CD4-positive, alpha-beta T cell treated with Interferon gamma for 1 hour (primary cell): ENCODE data around the gene ELP5.

ENCODE experiments used
- DNase-seq: peaks from one replicate; pipeline ENCODE4 v3.0.0-alpha.2; 2020

ELP5 gene

GRCh38 chr17:7252176-7253043 is at the start of gene ELP5:
Gene ELP5, plus strand, starts transcription at chr17:7252215. Its CDS starts 336 bp downstream, at chr17:7252551.
- DNase-seq, result peak; percentile 90

- DNase-seq, result no peak
Measured at GRCh38 chr17:7203391-7203790, 48.6 kb upstream of the ELP5 start.

- no peak for DNase-seq
Measured at GRCh38 chr17:7204336-7204735, 47.7 kb upstream of the ELP5 start.

- peak; percentile 99 for DNase-seq
Measured at GRCh38 chr17:7204828-7205461, 47.1 kb upstream of the ELP5 start.

GRCh38 chr17:7205561-7205960 is 46.5 kb upstream of the ELP5 start:
- no peak for DNase-seq

GRCh38 chr17:7207120-7208001 is 44.7 kb upstream of the ELP5 start:
- DNase-seq, result no peak

- DNase-seq, result no peak
Measured at GRCh38 chr17:7208027-7208571, 43.9 kb upstream of the ELP5 start.

GRCh38 chr17:7208754-7209460 is 43.1 kb upstream of the ELP5 start:
- DNase-seq, result no peak

- DNase-seq, result no peak
Measured at GRCh38 chr17:7211491-7212273, 40.3 kb upstream of the ELP5 start.

- peak; percentile 89 for DNase-seq
Measured at GRCh38 chr17:7213895-7214299, 38.1 kb upstream of the ELP5 start.

GRCh38 chr17:7214300-7215135 is 37.5 kb upstream of the ELP5 start:
- DNase-seq, result peak; percentile 99

GRCh38 chr17:7215136-7215638 is 36.8 kb upstream of the ELP5 start:
- DNase-seq, result no peak

GRCh38 chr17:7215652-7216180 is 36.3 kb upstream of the ELP5 start:
- DNase-seq, result no peak

- DNase-seq, result no peak
Measured at GRCh38 chr17:7216242-7217112, 35.5 kb upstream of the ELP5 start.

GRCh38 chr17:7217113-7217987 is 34.7 kb upstream of the ELP5 start:
- peak; percentile 13 for DNase-seq

- DNase-seq, result no peak
Measured at GRCh38 chr17:7218166-7218565, 33.8 kb upstream of the ELP5 start.

GRCh38 chr17:7218758-7219157 is 33.3 kb upstream of the ELP5 start:
- no peak for DNase-seq

- no peak for DNase-seq
Measured at GRCh38 chr17:7219229-7219811, 32.7 kb upstream of the ELP5 start.
